K562 (cell line): Measurements from ENCODE around the gene NEU1. TPM values are rescaled to one million over a fixed set of nuclear protein-coding genes. Genes with fewer than 3 reads are reported as not detected.

Experiments used
- ATAC-seq: fragments of 200-7000 bp; cut with Tn5 transposase; 3 replicates; pipeline ENCODE4 v1.9.1; 2020; ENCODE audit warnings: moderate library complexity
- BruUV-seq: library from RNA; stranded (reverse); fragments of 400-500 nt; replicated peaks from 2 replicates; lab custom pipeline; 2021; lab: Mats Ljungman, UMichigan
- CTCF ChIA-PET: fragments of 300-600 bp; formaldehyde crosslinking; extraction: SDS; loops from one replicate; lab custom pipeline; 2021; ENCODE audit warnings: low intra/inter-chr PET ratio; lab: Yijun Ruan, JAX
- POLR2A ChIA-PET: fragments of 300-600, 350-650 bp; sonication (Branson Sonifier 250); formaldehyde crosslinking; extraction: SDS; loops from one replicate; lab custom pipeline; 2021; ENCODE audit warnings: antibody characterized with exemption, inconsistent platforms; lab: Yijun Ruan, JAX
- DNase-seq, 4 experiments: peaks; one replicate each; pipeline versions ENCODE4 v3.0.0 to v3.0.0-alpha.2; 2011 to 2018; ENCODE audit warnings: low spot score in 3 of 4, mixed read lengths in 3 of 4; ENCODE audit errors: extremely low read depth in 1 of 4
- FAIRE-seq: peaks from 2 replicates; lab custom pipeline; 2011; peaks lifted over from hg19 to GRCh38; lab: Jason Lieb, UNC
- H2AFZ ChIP-seq: 2 replicates; pipeline ENCODE4 v1.6.0; 2011; ENCODE audit warnings: low read depth, low read length, control low read depth, inconsistent platforms
- H3K27ac ChIP-seq: fragments of 200-600 bp; 3 replicates; pipeline ENCODE4 v1.8.0; 2011; ENCODE audit warnings: low read depth, mild to moderate bottlenecking, control low read depth, inconsistent platforms, low read length, moderate library complexity, mixed read lengths; ENCODE audit errors: extremely low read depth
- H3K27me3 ChIP-seq, 2 experiments: fragments of 300-600 bp in 1 of 2; 2 replicates in 1 of 2; 3 replicates in 1 of 2; pipeline versions ENCODE4 v1.6.0 to v1.8.0; 2011; ENCODE audit warnings: inconsistent platforms in 2 of 2, low read length in 2 of 2, mild to moderate bottlenecking in 1 of 2, mixed read lengths in 1 of 2, moderate library complexity in 1 of 2; ENCODE audit not compliant: control insufficient read depth in 2 of 2, insufficient read depth in 2 of 2
- H3K36me3 ChIP-seq: fragments of 300-600 bp; 3 replicates; pipeline ENCODE4 v1.8.0; 2011; ENCODE audit warnings: mild to moderate bottlenecking, low read length, inconsistent platforms; ENCODE audit not compliant: control insufficient read depth, insufficient read depth
- H3K4me1 ChIP-seq, 2 experiments: fragments of 200-600 bp in 1 of 2; replicated peaks in 1 of 2; 2 replicates in 1 of 2; 3 replicates in 1 of 2; pipeline versions ENCODE4 v1.5.1 to v1.8.0; 2011; ENCODE audit warnings: inconsistent platforms in 2 of 2, low read length in 2 of 2, mild to moderate bottlenecking in 1 of 2, mixed read lengths in 1 of 2, moderate library complexity in 1 of 2; ENCODE audit not compliant: control insufficient read depth in 2 of 2, insufficient read depth in 2 of 2
- H3K4me2 ChIP-seq: 2 replicates; pipeline ENCODE4 v1.6.1; 2011; ENCODE audit warnings: low read length, control low read depth, inconsistent platforms, mixed read lengths; ENCODE audit not compliant: insufficient read depth
- H3K4me3 ChIP-seq: fragments of 200-600 bp; sonication (generic), shearing (Covaris generic); 2 replicates; pipeline ENCODE4 v1.5.1; 2016; ENCODE audit warnings: control low read depth, inconsistent platforms
- H3K79me2 ChIP-seq: fragments of 200-600 bp; 3 replicates; pipeline ENCODE4 v1.8.0; 2011; ENCODE audit warnings: low read length, inconsistent platforms; ENCODE audit not compliant: control insufficient read depth, insufficient read depth
- H3K9ac ChIP-seq, 2 experiments: 2 replicates each; pipeline versions ENCODE4 v1.6.0 to v1.6.1; 2011; ENCODE audit warnings: low read depth in 2 of 2, low read length in 2 of 2, control low read depth in 1 of 2, inconsistent platforms in 1 of 2, mild to moderate bottlenecking in 1 of 2, mixed read lengths in 1 of 2; ENCODE audit not compliant: insufficient read depth in 1 of 2
- H3K9me1 ChIP-seq: one replicate; pipeline ENCODE4 v1.6.0; 2011; ENCODE audit warnings: inconsistent platforms, mild to moderate bottlenecking, low read length, moderate library complexity; ENCODE audit not compliant: control insufficient read depth, insufficient read depth
- H3K9me3 ChIP-seq: replicated peaks from 2 replicates; pipeline ENCODE4 v1.5.1; 2011; ENCODE audit warnings: low read depth, low read length, inconsistent platforms; ENCODE audit not compliant: control insufficient read depth, insufficient read depth
- H4K20me1 ChIP-seq: replicated peaks from 2 replicates; pipeline ENCODE4 v1.6.1; 2011; ENCODE audit warnings: low read length, inconsistent platforms, mixed read lengths; ENCODE audit not compliant: control insufficient read depth, insufficient read depth
- ATF7 ChIP-seq: fragments of 450-650 bp; IDR thresholded peaks from 2 replicates; pipeline ENCODE4 v1.7.1; 2014; ENCODE audit warnings: mild to moderate bottlenecking, moderate library complexity
- DMBX1 ChIP-seq: fragments of 250-450 bp; sonication (Bioruptor Pico); IDR thresholded peaks from 2 replicates; pipeline ENCODE4 v1.8.0; 2022; ENCODE audit warnings: inconsistent platforms, mild to moderate bottlenecking, moderate library complexity, borderline replicate concordance
- DPF2 ChIP-seq: fragments of 450-650 bp; IDR thresholded peaks from 2 replicates; pipeline ENCODE4 v1.6.1; 2016
- FOXP1 ChIP-seq: sonication (generic); formaldehyde crosslinking; IDR thresholded peaks from 2 replicates; pipeline ENCODE4 v1.8.0; 2022; ENCODE audit warnings: mild to moderate bottlenecking, missing genetic modification reagents
- GMEB1 ChIP-seq: fragments of 250-450 bp; sonication (Bioruptor Pico); IDR thresholded peaks from 2 replicates; pipeline ENCODE4 v1.4.0; 2020; ENCODE audit warnings: mild to moderate bottlenecking
- GTF2A2 ChIP-seq: IDR thresholded peaks from 2 replicates; pipeline ENCODE4 v1.6.1; 2016; ENCODE audit warnings: mild to moderate bottlenecking, missing genetic modification characterization, missing compliant biosample characterization
- HNRNPH1 ChIP-seq: fragments of 200-400 bp; formaldehyde crosslinking; optimal IDR thresholded peaks from 2 replicates; pipeline ENCODE3; 2017; ENCODE audit warnings: low read depth, mild to moderate bottlenecking, low read length, moderate library complexity
- HOXB6 ChIP-seq: fragments of 250-450 bp; sonication (Bioruptor Pico); IDR thresholded peaks from 2 replicates; pipeline ENCODE4 v1.5.1; 2022; ENCODE audit warnings: mild to moderate bottlenecking, borderline replicate concordance
- MYNN ChIP-seq, 2 experiments: sonication (generic); formaldehyde crosslinking in 1 of 2; IDR thresholded peaks; 2 replicates each; pipeline versions ENCODE4 v1.5.0 to v1.6.1; 2016 to 2020; ENCODE audit warnings: antibody characterized with exemption in 1 of 2, missing genetic modification reagents in 1 of 2
- NCOA1 ChIP-seq: fragments of 450-650 bp; IDR thresholded peaks from 2 replicates; pipeline ENCODE4 v1.6.1; 2016; ENCODE audit warnings: low read depth
- NR0B1 ChIP-seq: fragments of 450-650 bp; IDR thresholded peaks from one replicate; pipeline ENCODE4 v1.6.1; 2018; ENCODE audit warnings: mild to moderate bottlenecking, moderate library complexity; ENCODE audit not compliant: partially characterized antibody
- RBM15 ChIP-seq: fragments of 200-400 bp; formaldehyde crosslinking; IDR thresholded peaks from 2 replicates; pipeline ENCODE4 v1.6.1; 2018; ENCODE audit warnings: mild to moderate bottlenecking, low read length, moderate library complexity; ENCODE audit not compliant: insufficient read depth
- SLC30A9 ChIP-seq: fragments of 250-450 bp; sonication (Bioruptor Pico); IDR thresholded peaks from 2 replicates; pipeline ENCODE4 v1.8.0; 2022; ENCODE audit warnings: mild to moderate bottlenecking, moderate library complexity
- TEAD4 ChIP-seq, 2 experiments: sonication (generic) in 1 of 2; formaldehyde crosslinking in 1 of 2; IDR thresholded peaks; 2 replicates each; pipeline versions ENCODE4 v1.6.1 to v1.8.0; 2012 to 2022; ENCODE audit warnings: borderline replicate concordance in 1 of 2, inconsistent platforms in 1 of 2, low read length in 1 of 2, mild to moderate bottlenecking in 1 of 2, missing genetic modification reagents in 1 of 2
- ZFP1 ChIP-seq: fragments of 450-650 bp; formaldehyde crosslinking; IDR thresholded peaks from 2 replicates; pipeline ENCODE4 v1.4.0; 2020; ENCODE audit warnings: mild to moderate bottlenecking, mixed read lengths
- ZNF324 ChIP-seq: fragments of 250-450 bp; sonication (Bioruptor Pico); IDR thresholded peaks from 2 replicates; pipeline ENCODE4 v1.4.0; 2020; ENCODE audit warnings: mild to moderate bottlenecking
- ZNF639 ChIP-seq, 2 experiments: fragments of 200-800 bp in 1 of 2; sonication (Bioruptor generic) in 1 of 2; sonication (generic) in 1 of 2; formaldehyde crosslinking in 1 of 2; IDR thresholded peaks in 1 of 2; conservative IDR thresholded peaks in 1 of 2; 2 replicates each; pipeline versions ENCODE4 v1.5.0 to v1.6.1; 2016 to 2020; ENCODE audit warnings: missing compliant biosample characterization in 1 of 2, missing genetic modification characterization in 1 of 2, missing genetic modification reagents in 1 of 2
- WGBS: fragments of 100-300 bp; shearing (Covaris generic); methylation state at CpG from one replicate; pipeline ENCODE4 v1.1.6; 2016; ENCODE audit warnings: low coverage, mixed read lengths; ENCODE audit not compliant: insufficient coverage; ENCODE audit errors: missing lambda C conversion rate; 5-methylcytosine and 5-hydroxymethylcytosine counted together
- in situ Hi-C: fragments of 300-500 bp; cut with MboI; formaldehyde crosslinking; loops from 4 replicates; pipeline ENCODE4 v1.15.0; 2018; ENCODE audit warnings: inconsistent platforms, mixed read lengths
- intact Hi-C: fragments of 100-400 bp; cut with micrococcal nuclease; formaldehyde crosslinking; loops from 2 replicates; pipeline ENCODE4 v1.14.2; 2022
- polyA plus RNA-seq, 8 experiments: library from polyadenylated mRNA; depleted of rRNA in 4 of 8; stranded (reverse) in 5 of 8; unstranded in 3 of 8; fragments of >200 nt; fragmentation: Nextera tagmentation in 2 of 8; fragmentation: Illumina TruSeq in 1 of 8; extraction: Ambion mirVana in 2 of 8; extraction: Trizol in 1 of 8; gene quantifications; 2 replicates each; pipeline versions ENCODE4 v1.2.1 to v1.2.3, GENCODE V29; 2011 to 2014; ENCODE audit warnings: inconsistent platforms in 1 of 8, missing spikeins in 1 of 8
- total RNA-seq, 7 experiments: library from RNA; depleted of rRNA in 6 of 7; stranded (reverse); fragments of >200 nt in 6 of 7; fragmentation: Illumina TruSeq in 2 of 7; extraction: Trizol in 2 of 7; gene quantifications; 2 replicates each; pipeline versions ENCODE4 v1.2.1 to v1.2.3, GENCODE V29; 2011 to 2021; ENCODE audit warnings: low replicate concordance in 1 of 7

The NEU1 gene
- total and polyA plus RNA-seq, 9 of the 15 experiments (the other 6 are each of a cell fraction or from before 2014, with no cell fraction given) = 14.8 to 67.8 (median 51.0) TPM

GRCh38 chr6:31901953-31902643 lies 39.5 kb upstream of the NEU1 start, which contains the start of gene ZBTB12:
ZBTB12 (minus strand) TSS chr6:31902086; CDS start chr6:31901305, 781 bp downstream.
- Histone ChIP-seq H3K27ac (peak within 1 kb of the TSS; percentile 84), H3K4me2 (peak within 1 kb of the TSS; percentile 93), H3K79me2 (peaks cover 38% of the 10 kb centered on the region), H3K9me3 (no peaks in the 10 kb centered on the region), H3K4me1 (peaks cover 31 to 36% of the 10 kb centered on the region in 2 experiments; a peak in 4 of 5 replicates), H3K9me1 (no peaks in the 10 kb centered on the region), H3K36me3 (peaks cover 12% of the 10 kb centered on the region; the same call in 1 of the 3 replicates), H2AFZ (peak within 1 kb of the TSS; percentile 89), H4K20me1 (peaks cover 3% of the 10 kb centered on the region; the same call in 1 of the 2 replicates), H3K9ac (peak within 1 kb of the TSS; percentile 72 to 90), H3K27me3 (no peaks in the 10 kb centered on the region), H3K4me3 (peak within 1 kb of the TSS; percentile 75)
- under 1% methylated on average over 51 of the region's 77 CpGs for WGBS
- peak; percentile 98 for DNase-seq
- ATAC-seq = peak; percentile 84
- CTCF ChIA-PET = no interaction called here
- peak; percentile 93 for FAIRE-seq
- no TSS peak for BruUV-seq
- intact Hi-C loops (loop anchor here (1.0 to 10.0 kb wide), 5 partner anchors 45 to 293 kb away; partner anchors contain the start of genes CFB, GPSM3, NELFE and PBX2), in situ Hi-C loops (no loop called here)
- POLR2A ChIA-PET = interaction anchor here (0.6 to 2.2 kb wide), 12 partner anchors 16 to 343 kb away, joined by 3 to 7 read pairs (median 3); partner anchors contain the start of genes DXO, HSPA1A, HSPA1L and NEU1
- TF ChIP-seq NR0B1 (no peak), ATF7 (peak; percentile 77), GTF2A2 (tag) (no peak), GMEB1 (peak; percentile 57), HOXB6 (CRISPR knock-in tag) (no peak), NCOA1 (no peak), HNRNPH1 (no peak), DPF2 (no peak), SLC30A9 (CRISPR knock-in tag) (no peak), RBM15 (no peak), ZNF639 (CRISPR knock-in tag; conservative IDR thresholded peaks at IDR 0.05 in 1 of 2, IDR thresholded peaks at IDR 0.05 in 1 of 2) (peak in 1 of 2 experiments; percentile 86; a peak in 2 of 4 replicates), FOXP1 (peak; percentile 82; the same call in 1 of the 2 replicates), DMBX1 (CRISPR knock-in tag) (peak; percentile 78), ZNF324 (no peak), TEAD4 (IDR thresholded peaks at IDR 0.05; ENCODE audit: low read length) (peak; percentile 32; the same call in 1 of the 2 replicates), TEAD4 (CRISPR knock-in tag; IDR thresholded peaks at IDR 0.05; ENCODE audit: borderline replicate concordance) (no peak), ZFP1 (CRISPR knock-in tag) (no peak), MYNN (IDR thresholded peaks at IDR 0.05) (0 out of 2 replicates have a peak, but pooled peaks have one; percentile 35), MYNN (CRISPR knock-in tag; IDR thresholded peaks at IDR 0.05) (no peak)
